COLO668 (cell line): Measurements from ENCODE around the gene BEAN1.
"Not testable (repeated sequence)": the region's sequence is repeated elsewhere in the genome, so short reads cannot be mapped to it uniquely, and the experiment has no call there.

Experiments
- DNase-seq: peaks from one replicate; lab custom pipeline; 2025; ENCODE audit not compliant: unreplicated experiment; lab: John Stamatoyannopoulos, UW

The BEAN1 gene

DNA sequence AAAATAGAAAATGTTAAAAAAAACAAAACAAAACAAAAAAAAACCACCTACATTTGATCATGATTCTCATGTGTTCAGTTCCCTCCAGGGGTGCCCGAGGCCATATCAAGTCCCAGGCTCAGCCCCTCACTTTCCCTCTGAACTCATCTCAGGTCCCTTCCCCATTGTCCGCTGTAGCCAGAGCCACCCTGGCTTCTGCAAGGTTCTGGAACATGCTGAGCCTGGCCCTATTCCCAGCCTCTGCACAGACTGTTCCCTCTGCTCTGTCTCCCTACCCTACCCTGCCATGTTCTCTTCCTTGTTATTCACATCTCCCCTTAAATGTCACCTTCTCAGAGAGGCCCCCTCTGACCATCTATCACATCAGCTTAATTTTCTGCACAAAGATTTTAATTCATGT lies 75.9 kb downstream of the BEAN1 start:
- DNase-seq = no peak

GRCh38 chr16:66503612-66504011 lies 76.5 kb downstream of the BEAN1 start:
- no peak for DNase-seq

DNA sequence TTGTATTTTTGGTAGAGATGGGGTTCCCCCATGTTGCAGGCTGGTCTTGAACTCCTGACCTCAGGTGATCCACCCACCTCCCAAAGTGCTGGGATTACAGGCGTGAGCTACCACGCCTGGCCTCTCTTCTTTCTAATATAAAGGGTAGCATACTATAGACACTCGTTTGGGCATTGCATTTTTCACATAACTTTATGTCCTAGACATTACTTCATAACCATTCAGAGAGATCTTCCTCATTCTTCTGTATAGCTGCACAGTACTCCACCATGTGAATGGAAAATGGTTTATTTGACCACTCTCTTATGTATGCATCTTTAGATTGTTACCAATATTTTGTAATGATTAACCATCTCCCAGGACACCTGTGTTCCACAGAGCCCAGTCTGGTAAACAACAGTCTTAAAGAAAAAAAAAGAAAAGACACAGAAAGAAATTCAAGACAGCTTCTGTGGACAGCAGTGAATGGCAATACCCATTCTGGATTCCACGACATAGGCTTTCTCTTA lies 80.7 kb downstream of the BEAN1 start:
- DNase-seq = no peak

DNA sequence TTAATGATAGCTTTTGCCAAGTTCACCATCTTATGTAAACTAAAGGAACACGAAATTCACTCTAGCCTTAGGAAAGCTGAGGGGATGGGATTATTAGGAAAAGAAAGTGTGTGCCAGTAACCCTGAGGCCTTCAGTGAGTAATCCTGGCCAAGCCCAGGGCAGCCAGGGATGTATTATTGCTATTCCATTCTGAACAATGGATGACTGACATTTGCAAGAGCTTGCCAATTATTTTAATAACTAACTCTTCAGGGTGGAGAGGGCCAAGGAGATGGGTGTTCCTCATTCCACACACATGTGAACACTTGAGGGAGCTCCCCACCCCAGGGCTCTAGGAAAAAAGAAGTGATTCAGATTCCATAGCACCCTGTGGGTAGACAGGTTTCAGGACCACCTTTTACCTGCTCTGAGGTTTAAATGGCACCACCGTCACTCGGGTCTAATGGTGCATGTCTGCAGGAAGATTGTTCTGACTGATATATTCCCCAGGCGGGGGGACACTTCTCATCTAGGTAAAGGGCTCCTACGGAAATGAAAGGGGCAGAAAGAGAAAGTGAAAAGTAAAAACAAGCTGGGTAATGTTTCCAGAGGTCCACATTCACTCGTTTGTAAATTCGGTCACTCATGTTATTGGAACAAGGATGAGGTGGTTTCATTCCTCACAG lies 81.3 kb downstream of the BEAN1 start:
- no peak for DNase-seq

DNA sequence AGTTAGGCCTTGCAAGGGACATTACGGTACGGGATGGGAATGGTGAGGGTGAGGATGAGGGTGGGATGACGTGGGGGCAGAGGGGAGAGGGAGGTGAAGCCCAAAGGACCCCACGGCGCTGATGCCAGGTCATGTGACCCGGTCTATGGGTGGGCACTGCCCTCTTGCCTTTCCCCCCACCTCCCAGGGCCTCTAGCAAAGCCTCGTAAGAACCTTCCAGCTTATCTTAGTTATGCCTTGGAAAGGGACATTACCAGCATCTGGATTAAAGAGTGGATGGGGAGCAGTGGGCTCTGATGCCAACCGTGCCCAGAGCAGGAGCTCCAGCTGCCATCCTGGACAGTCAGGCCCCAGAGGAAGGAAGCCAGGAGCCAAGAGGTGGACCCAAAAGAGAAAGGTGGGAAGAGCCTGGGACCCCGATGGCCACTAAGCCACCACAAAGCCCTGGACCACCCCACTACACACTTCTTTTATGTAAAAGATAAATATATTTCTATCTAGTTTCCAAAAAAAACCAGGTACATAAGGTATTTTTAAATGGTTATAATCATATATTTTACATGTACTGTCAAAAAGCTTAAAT lies 81.9 kb downstream of the BEAN1 start:
- DNase-seq = no peak

DNA sequence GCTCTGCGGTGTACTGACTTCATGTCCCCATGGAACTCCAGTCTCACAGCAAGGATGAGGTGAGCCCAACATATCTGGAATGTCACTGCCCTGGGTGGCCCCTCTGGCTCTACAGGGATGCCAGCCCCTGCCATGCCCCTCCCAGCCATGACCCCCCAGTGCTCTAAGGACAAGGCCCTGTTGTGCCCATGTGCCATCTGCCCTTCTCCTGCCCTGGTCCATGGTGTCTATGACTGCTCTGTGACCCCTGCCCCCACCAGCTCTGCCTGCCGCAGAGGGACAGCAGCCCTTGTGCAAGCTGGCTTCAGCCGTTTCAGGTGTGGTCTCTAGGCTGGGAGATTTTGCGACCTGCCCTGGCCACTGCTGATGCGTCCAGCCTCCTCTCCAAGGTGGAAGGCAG lies 82.5 kb downstream of the BEAN1 start:
- no peak for DNase-seq

DNA sequence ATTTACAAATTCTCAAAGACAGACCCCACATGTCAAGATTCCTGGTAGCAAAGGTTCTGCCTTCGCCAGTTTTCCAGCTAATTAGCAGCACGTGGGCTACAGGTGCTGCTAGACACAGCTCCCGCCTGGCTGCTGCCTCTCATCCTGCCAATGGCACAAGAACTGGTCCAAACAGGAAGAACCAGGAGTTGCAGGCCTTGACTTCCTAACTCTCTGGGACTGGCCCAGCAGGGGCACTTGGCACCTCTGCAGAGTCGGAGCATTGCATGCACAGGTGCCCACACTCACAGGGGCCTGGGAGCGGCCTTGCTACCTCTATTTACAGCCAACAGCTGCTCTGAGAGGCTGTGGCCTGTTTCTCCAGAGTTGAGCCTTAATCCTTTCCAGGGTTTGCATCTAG lies 83.2 kb downstream of the BEAN1 start:
- no peak for DNase-seq

DNA sequence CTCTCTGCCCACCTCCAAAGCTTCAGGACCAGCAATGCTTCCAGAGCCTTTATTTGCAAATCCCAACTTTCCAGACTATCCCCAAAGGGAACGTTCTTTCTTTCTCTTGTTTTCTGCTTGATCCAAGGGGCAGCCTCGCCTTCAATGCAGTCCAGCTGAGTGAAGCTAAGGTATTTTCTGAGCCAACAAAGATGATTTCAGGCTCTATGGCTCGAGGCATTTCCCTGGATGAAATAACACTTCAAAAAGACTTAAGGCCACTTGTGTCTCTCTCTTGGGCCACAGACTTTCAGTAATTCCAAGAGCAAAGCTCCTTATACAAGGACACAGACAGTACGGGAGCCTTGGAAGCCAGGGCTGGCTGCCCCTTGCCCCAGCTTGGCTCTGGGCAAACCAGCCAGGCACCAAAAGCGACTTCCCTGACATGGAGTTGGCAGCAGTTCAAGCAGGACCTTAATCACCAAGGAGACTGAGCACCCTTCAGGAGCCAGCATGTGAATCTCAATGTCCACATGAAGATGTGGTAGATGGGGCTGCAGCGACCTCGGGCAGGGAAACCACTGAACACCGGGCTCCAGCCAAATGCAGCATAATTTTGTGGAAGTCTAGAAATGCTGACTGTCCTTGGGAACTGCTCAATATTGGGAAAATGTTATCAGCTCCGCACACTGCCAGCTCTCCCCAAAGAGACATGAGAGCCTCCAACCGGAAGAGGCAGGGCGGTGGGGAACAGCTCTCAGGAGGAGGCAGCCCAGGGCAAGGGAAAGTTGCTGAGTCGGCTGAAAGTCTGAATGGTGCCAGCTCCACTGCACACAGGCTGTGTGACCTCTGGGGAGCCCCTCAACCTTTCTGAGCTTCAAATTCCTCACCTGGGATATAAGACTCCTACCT lies 83.9 kb downstream of the BEAN1 start:
- DNase-seq = no peak

- no peak for DNase-seq
Measured at GRCh38 chr16:66511602-66512271, 84.6 kb downstream of the BEAN1 start.

GRCh38 chr16:66512272-66513110 lies 85.4 kb downstream of the BEAN1 start:
- DNase-seq = no peak

DNA sequence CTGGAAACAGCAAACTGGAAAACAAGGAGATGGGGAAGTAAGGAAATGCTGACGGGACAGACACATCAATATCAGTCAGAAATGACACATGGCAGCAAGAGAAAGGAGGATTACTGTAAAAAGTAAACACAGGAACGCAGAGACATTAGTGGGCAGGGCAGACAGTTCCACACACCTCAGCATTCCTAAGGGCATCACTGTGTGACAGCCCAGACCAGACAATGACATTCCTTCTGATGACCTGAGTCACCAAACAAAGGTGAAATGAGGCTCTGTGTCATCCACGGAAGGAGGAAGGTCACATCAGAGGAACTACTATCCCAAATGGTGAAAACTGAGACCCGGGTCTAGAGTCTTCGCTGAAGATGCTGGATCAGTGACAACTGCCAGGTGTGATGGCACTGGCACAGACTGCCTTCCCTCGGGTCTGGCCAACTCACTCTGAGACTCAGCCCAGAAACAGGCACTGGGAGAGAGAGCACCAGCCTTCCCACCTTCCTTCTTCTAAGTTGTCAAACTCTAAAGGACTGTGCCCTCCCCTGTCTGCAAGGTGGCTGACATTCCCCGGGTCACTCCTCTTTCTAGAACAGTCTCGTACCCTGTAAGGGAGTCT lies 86.1 kb downstream of the BEAN1 start:
- no peak for DNase-seq

DNA sequence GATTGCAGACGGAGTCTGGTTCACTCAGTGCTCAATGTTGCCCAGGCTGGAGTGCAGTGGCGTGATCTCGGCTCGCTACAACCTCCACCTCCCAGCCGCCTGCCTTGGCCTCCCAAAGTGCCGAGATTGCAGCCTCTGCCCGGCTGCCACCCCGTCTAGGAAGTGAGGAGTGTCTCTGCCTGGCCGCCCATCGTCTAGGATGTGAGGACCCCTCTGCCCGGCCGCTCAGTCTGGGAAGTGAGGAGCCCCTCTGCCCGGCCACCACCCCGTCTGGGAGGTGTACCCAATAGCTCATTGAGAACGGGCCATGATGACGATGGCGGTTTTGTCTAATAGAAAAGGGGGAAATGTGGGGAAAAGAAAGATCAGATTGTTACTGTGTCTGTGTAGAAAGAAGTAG lies 87.3 kb downstream of the BEAN1 start:
- DNase-seq = not testable (repeated sequence)

- not testable (repeated sequence) for DNase-seq
Measured at GRCh38 chr16:66514980-66515595, 88.0 kb downstream of the BEAN1 start.

DNA sequence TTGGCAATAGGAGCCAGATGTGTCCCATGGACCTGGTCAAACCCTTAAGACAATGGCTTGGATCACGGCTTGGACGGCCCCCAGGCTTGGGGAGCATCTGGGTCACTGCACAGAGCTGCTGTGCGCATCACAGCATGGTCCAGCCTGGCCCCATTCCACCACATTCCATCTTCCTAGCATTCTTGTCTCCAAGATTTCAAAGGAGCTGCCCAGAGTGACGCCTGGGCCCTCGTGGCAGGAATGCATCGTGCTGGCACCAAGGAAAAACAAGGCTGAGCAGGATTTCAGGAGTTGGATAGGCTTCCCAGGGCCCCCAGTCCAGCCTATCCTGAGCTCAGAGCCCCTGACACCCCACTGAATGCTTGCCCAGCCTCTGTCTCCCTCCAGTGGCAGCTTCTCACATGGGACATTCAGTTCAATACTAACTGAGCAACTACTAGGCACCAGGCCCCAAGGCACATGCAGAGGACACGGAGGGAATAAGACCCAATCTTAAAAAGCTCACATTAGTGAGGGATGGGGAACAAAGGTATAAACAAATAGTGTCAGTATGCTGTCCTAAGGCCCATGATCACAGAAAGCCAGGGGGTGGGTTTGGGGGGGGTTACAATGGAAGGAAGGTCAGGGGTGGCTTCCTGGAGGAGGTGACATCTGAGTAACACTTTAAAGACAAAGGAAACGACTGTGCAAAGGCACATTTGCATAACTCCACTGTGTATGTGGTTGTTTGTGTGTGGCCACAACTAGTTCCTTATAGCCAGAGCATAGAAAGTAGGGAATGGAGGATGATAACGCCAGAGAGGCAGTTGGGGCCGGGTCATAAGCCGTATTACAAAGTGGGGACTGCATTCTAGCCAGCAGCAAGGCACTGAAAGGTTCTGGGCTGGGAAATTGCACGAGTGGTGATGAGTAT lies 88.8 kb downstream of the BEAN1 start:
- DNase-seq = no peak

- DNase-seq = no peak
Measured at GRCh38 chr16:66516509-66516807, 89.4 kb downstream of the BEAN1 start.

DNA sequence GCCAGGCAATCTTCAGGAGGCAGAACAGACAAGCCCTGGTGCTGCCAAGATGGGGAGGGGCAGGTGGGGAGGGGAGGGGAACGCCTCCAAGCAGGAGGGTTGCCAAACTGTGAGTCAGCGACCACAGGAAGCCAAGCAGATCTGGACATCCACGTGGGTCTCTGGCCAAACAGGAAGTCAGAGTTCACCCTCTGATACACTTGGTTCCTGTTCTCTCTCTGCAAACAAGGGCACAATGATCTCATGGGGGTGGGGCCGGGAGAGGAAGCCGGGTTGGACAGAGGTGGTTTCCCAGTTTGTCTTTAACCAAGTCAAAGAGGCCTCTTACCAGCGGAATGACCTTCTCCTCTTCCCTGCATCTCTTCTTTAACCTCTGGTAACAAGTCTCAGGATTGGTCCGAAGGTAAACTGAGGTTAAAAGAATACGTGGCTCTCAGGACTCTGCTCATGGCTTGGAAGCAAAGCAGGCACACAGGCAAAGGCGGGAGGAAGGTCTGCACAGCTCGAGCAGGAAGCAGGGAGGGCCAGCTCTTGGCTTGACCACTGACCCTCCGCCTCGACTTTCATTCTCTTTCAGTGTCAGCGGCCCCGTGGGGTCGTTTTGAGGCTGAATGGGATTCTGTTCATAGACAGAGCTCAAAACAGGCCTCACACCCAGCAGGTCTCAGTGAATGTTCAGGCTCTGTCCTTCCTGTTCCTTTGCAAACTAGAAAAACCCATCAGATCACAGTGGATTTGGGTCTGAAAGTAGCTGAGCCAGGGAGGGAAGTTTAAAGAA lies 89.9 kb downstream of the BEAN1 start:
- peak; percentile 93 for DNase-seq

- no peak for DNase-seq
Measured at GRCh38 chr16:66517586-66518263, 90.6 kb downstream of the BEAN1 start.
